DND-41 (cell line): ENCODE data around the gene LGALS7.

Experiments
- ATAC-seq: fragments of 200-7000 bp; cut with Tn5 transposase; 3 replicates; pipeline ENCODE4 v1.9.1; 2021; ENCODE audit warnings: low read depth; ENCODE audit not compliant: insufficient read depth
- DNase-seq: peaks from one replicate; pipeline ENCODE4 v3.0.0-alpha.2; 2020
- H2AFZ ChIP-seq: 2 replicates; pipeline ENCODE4 v1.6.0; 2012; ENCODE audit warnings: low read depth, low read length
- H3K27ac ChIP-seq: 2 replicates; pipeline ENCODE4 v1.5.1; 2012; ENCODE audit warnings: low read length, inconsistent platforms
- H3K27me3 ChIP-seq: fragments of 200-600 bp; sonication (generic); 2 replicates; pipeline ENCODE4 v1.6.0; 2012; ENCODE audit warnings: low read length, mild to moderate bottlenecking, inconsistent platforms; ENCODE audit not compliant: insufficient read depth, poor library complexity
- H3K36me3 ChIP-seq: 2 replicates; pipeline ENCODE4 v1.5.1; 2012; ENCODE audit warnings: low read length, inconsistent platforms; ENCODE audit not compliant: insufficient read depth
- H3K4me1 ChIP-seq: 2 replicates; pipeline ENCODE4 v1.5.1; 2012; ENCODE audit warnings: mild to moderate bottlenecking, low read length; ENCODE audit not compliant: insufficient read depth
- H3K4me2 ChIP-seq: 2 replicates; pipeline ENCODE4 v1.6.0; 2012; ENCODE audit warnings: mild to moderate bottlenecking, moderate library complexity, low read length, inconsistent platforms; ENCODE audit not compliant: insufficient read depth
- H3K4me3 ChIP-seq, 2 experiments: fragments of 200-600 bp in 1 of 2; shearing (Covaris generic) in 1 of 2; 2 replicates each; pipeline ENCODE4 v1.5.1; 2012 to 2016; ENCODE audit warnings: inconsistent platforms in 2 of 2, low read length in 2 of 2, mild to moderate bottlenecking in 2 of 2, low read depth in 1 of 2, moderate library complexity in 1 of 2
- H3K79me2 ChIP-seq: 2 replicates; pipeline ENCODE4 v1.6.0; 2012; ENCODE audit warnings: low read length, inconsistent platforms; ENCODE audit not compliant: insufficient read depth
- H3K9ac ChIP-seq: 2 replicates; pipeline ENCODE4 v1.6.0; 2012; ENCODE audit warnings: low read depth, mild to moderate bottlenecking, inconsistent platforms, low read length, moderate library complexity
- H3K9me3 ChIP-seq: 2 replicates; pipeline ENCODE4 v1.5.1; 2012; ENCODE audit warnings: low read length, moderate library complexity, mild to moderate bottlenecking, inconsistent platforms; ENCODE audit not compliant: insufficient read depth, severe bottlenecking
- H4K20me1 ChIP-seq: 2 replicates; pipeline ENCODE4 v1.6.0; 2012; ENCODE audit warnings: low read length; ENCODE audit not compliant: insufficient read depth
- CTCF ChIP-seq: IDR thresholded peaks from 2 replicates; pipeline ENCODE4 v1.5.1; 2012; ENCODE audit warnings: borderline replicate concordance, low read length, moderate library complexity, mild to moderate bottlenecking; ENCODE audit not compliant: poor library complexity, severe bottlenecking; ENCODE audit errors: extremely low read depth
- EZH2 ChIP-seq: IDR thresholded peaks from 3 replicates; pipeline ENCODE4 v1.6.1; 2012; ENCODE audit warnings: borderline replicate concordance, low read depth, mild to moderate bottlenecking, moderate library complexity, low read length, inconsistent platforms; ENCODE audit not compliant: severe bottlenecking

LGALS7 gene

GRCh38 chr19:38726284-38726673 is 47.0 kb downstream of the LGALS7 start:
- Histone ChIP-seq H2AFZ (no peak overlapping the region), H4K20me1 (peaks cover 18% of the 10 kb centered on the region), H3K4me2 (no peak overlapping the region), H3K27ac (no peak overlapping the region), H3K4me1 (no peaks in the 10 kb centered on the region), H3K9me3 (no peaks in the 10 kb centered on the region), H3K79me2 (no peaks in the 10 kb centered on the region), H3K9ac (no peak overlapping the region), H3K27me3 (no peaks in the 10 kb centered on the region), H3K36me3 (peaks cover 88% of the 10 kb centered on the region), H3K4me3 (no peak overlapping the region)
- ATAC-seq: no peak
- no peak for DNase-seq
- TF ChIP-seq CTCF (no peak), EZH2 (no peak)

- H3K27ac ChIP-seq: no peak overlapping the region
- ATAC-seq: no peak
- no peaks in the 10 kb centered on the region for H3K9me3 ChIP-seq
- TF ChIP-seq EZH2 (no peak), CTCF (no peak)
- DNase-seq: no peak
- no peak overlapping the region for H3K4me3 ChIP-seq
- H3K9ac ChIP-seq: no peak overlapping the region
- H3K79me2 ChIP-seq: no peaks in the 10 kb centered on the region
- H3K36me3 ChIP-seq: peaks cover 88% of the 10 kb centered on the region
- H2AFZ ChIP-seq: no peak overlapping the region
- H3K4me2 ChIP-seq: no peak overlapping the region
- H3K27me3 ChIP-seq: no peaks in the 10 kb centered on the region
- H3K4me1 ChIP-seq: no peaks in the 10 kb centered on the region
- H4K20me1 ChIP-seq: peaks cover 18% of the 10 kb centered on the region
These were observed 47.6 kb downstream of the LGALS7 start for GRCh38 chr19:38725469-38726283.

- Histone ChIP-seq H3K4me3 (no peak overlapping the region), H3K4me2 (no peak overlapping the region), H4K20me1 (peaks cover 23% of the 10 kb centered on the region), H3K27ac (no peak overlapping the region), H3K36me3 (peaks cover 96% of the 10 kb centered on the region), H3K79me2 (no peaks in the 10 kb centered on the region), H3K9ac (no peak overlapping the region), H3K27me3 (no peaks in the 10 kb centered on the region), H3K4me1 (no peaks in the 10 kb centered on the region), H2AFZ (no peak overlapping the region), H3K9me3 (no peaks in the 10 kb centered on the region)
- ATAC-seq: no peak
- TF ChIP-seq CTCF: no peak
- no peak for TF ChIP-seq EZH2
- DNase-seq: no peak
These were observed 49.1 kb downstream of the LGALS7 start for GRCh38 chr19:38723990-38724854.
